ENCODE data around the gene MYT1.
"Not testable (repeated sequence)": the region's sequence is repeated elsewhere in the genome, so short reads cannot be mapped to it uniquely, and the experiment has no call there.

MYT1 gene

DNA sequence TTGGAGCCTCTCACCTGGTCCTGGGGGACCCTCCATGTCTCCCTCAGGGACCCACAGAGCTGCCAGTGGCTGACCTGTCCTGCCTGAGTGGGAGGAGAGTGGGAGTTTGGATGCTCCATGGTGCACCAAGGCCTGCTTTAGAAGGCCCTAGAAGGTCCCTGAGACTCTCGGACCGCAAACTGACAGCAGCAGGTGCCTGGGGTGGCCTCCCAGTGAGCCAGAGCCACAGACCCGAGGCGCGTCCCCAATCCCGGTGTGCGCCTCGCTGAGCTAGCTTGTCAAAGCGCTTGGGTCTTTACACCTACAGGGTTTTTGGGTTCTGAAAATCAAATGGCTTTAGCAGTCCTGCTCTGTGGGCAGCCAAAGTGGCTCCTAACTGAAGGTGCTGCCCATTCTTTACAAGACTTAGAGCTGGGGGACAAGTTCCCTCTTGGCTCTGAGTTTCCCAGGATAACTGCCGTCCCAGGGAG lies 4.9 kb downstream of the MYT1 start:
- DNase-seq (ENCODE audit: low read depth): no peak

DNA sequence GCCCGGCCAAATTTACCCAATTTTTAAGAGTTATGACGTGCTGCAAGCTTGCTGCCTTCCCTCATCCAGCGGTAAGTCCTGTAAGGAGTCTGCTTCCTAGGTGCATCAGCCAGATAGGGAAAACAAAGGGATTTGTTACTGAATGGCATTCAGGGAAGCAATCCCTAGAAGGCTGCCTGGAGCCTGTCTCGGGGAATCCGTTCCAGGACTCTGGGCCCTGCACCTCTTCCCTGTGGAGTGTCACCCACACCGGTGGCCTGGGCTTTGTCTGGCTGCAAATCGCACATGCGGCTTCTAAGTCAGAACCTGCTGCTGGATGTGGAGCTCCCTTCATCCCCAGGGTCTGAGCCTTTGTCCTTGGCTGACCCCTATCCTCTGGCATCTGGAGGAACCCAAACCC lies 7.0 kb downstream of the MYT1 start:
- no peak for DNase-seq (ENCODE audit: low read depth)

- DNase-seq (ENCODE audit: low read depth): no peak
Measured at GRCh38 chr20:64173116-64173515, 8.9 kb downstream of the MYT1 start.

GRCh38 chr20:64176551-64176950 lies 12.3 kb downstream of the MYT1 start:
- DNase-seq (ENCODE audit: low read depth): no peak

- no peak for DNase-seq (ENCODE audit: low read depth)
Measured at GRCh38 chr20:64176971-64177370, 12.7 kb downstream of the MYT1 start.

DNA sequence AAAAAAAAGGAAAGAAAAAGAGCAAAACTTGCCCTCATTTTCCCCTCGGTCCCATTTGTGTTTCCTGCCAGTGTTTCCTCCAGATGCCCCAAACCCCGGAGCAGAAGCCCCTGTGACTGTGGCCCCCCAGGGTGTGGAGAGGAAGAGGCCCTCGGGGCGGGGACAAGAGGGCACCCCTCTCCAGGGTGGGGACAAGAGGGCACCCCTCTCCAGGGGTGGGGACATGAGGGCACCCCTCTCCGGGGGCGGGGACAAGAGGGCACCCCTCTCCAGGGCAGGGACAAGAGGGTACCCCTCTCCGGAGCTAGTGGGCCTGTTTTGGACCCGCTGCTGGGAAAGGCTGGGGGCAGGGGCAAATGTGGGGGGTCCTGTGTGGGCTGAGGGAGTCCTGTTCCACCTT lies 13.1 kb downstream of the MYT1 start:
- DNase-seq (ENCODE audit: low read depth): no peak

- no peak for DNase-seq (ENCODE audit: low read depth)
Measured at GRCh38 chr20:64177787-64178186, 13.5 kb downstream of the MYT1 start.

GRCh38 chr20:64178925-64179324 lies 14.7 kb downstream of the MYT1 start:
- DNase-seq (ENCODE audit: low read depth): not testable (repeated sequence)

GRCh38 chr20:64179805-64180204 lies 15.6 kb downstream of the MYT1 start:
- no peak for DNase-seq (ENCODE audit: low read depth)

DNA sequence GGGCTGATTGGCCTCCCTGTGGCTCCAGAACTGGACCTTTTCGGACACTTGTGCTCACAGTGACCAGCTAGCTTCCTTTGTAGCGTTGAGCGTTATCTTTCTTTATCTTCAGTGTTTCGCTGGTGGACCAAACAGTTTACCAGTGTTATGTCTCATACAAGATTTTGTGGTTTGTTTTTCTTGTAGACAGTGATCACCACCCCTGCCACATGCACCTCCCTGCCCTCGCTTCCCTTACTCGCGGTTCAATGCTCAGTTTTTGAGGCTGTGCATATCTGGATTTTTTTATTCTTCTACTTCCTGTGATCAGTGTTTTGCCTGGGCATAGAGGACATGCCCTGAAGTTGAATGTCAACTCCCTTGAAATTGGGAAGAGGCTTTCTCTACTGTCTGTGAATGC lies 16.4 kb downstream of the MYT1 start:
- DNase-seq (ENCODE audit: low read depth): no peak

- DNase-seq (ENCODE audit: low read depth): no peak
Measured at GRCh38 chr20:64181391-64181790, 17.1 kb downstream of the MYT1 start.

DNA sequence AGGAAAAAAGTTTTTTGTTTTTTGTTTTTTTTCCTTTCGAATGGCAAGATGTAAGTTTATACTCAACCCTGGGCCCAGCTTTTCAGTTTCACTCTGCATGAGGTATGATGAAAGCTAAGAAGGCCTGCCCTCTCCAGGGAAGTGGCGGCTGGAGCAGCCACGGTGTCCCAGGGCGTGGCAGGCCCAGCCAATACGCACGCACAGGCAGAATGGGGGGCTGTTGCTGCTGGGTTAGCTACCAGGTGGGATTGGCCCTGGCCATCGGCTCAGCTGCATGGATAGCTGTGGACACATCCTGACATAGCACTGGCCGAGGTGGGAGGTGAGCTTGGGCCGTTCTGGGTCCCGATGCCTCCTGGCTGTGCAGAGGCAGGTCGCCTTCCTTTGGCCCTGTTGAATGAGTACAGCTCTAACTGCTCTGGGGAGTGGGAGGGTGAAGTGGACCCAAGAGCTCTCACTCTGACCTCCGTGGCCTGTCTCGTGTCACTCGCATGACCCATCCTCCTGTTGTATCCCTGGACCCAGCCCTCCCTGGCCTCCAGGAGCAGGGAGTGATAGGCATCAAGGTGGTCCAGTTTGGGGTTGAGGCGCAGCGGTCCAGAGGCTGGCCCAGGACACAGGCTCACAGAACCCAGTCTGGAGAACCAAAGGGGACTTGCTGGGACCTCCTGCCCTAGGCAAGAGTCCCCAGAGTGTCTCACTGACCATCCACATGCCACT lies 18.1 kb downstream of the MYT1 start:
- DNase-seq (ENCODE audit: low read depth): no peak

DNA sequence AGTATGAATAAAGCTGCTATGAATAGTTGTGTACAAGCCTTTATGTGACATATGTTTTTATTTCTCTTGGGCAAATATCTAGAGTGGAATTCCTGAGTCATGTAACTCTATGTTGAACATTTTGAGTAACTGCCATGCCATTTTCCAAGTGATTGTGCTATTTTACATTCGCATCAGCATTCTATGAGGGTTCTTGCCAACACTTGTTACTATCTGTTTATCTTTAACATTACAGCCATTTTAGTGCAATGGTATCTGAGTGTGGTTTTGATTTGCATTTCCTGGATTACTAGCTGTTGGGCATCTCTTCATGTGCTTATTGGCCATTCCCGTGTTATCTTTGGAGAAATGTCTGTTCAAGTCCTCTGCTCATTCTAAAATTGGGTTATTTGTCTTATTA lies 19.1 kb downstream of the MYT1 start:
- DNase-seq (ENCODE audit: low read depth): no peak

DNA sequence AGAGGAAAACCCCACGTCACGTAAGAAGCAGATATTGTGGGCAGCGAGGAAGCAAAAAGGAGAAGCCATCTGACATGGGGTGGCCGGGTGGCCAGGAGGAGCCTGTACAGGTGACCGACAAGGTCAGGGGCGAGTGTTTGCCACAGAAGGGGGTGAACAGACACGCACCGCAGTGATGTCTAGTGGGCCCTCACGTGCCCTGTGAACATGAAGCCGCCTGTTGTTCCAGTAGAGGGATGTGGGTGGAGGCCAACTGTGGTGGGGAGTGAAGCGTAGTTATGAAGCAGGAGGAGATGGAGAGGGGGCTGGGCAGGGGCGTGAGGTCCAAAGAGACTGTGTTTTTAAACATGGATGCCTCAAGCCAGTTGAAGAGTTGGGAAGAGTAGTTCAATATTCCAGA lies 20.5 kb downstream of the MYT1 start:
- DNase-seq (ENCODE audit: low read depth): no peak

GRCh38 chr20:64185276-64185900 lies 21.1 kb downstream of the MYT1 start:
- DNase-seq (ENCODE audit: low read depth): no peak

- no peak for DNase-seq (ENCODE audit: low read depth)
Measured at GRCh38 chr20:64186071-64186598, 21.9 kb downstream of the MYT1 start.

- DNase-seq (ENCODE audit: low read depth): not testable (repeated sequence)
Measured at GRCh38 chr20:64187213-64187612, 23.0 kb downstream of the MYT1 start.

GRCh38 chr20:64188091-64188490 lies 23.8 kb downstream of the MYT1 start:
- no peak for DNase-seq (ENCODE audit: low read depth)

DNA sequence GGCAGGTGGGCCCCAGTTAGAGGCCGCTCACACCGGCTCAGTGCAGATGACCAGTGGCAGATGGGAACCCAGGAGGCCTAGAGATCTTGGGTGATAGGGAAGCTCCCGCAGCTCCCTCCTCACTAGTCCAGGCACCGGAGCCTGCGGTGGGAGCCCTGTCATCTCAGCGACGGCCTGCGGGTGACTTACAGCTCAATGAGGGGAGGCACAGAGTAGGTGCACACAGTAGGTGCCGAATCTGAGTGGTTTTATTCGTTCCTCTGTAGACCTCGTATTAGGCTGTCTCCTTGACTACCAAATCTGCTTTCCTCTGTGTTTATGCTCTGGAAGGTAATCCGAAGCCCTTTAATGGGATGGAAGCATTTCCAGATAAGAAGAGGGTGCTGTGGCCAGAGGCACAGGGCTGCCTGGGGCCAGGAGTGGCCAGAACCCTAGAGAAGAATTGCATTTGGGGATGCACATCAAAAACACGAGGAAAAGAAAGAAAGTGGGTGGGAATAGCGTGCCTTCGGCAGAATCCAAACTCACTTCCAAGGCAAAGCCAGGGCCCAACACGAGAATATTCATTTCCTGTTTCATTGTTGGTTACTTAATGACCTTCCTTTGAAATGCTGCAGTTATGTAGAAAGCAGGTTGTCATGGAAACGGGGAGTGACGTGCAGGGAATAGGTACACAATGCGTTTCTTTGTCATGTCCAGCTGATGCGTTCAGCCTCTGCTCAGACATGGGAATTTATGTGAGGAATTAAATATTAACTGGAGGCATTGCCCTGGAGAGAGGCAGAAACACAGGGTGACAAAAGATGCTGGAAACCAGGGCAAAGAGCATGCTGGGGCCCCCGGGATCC lies 24.7 kb downstream of the MYT1 start:
- DNase-seq (ENCODE audit: low read depth): no peak

GRCh38 chr20:64189530-64189966 lies 25.3 kb downstream of the MYT1 start:
- DNase-seq (ENCODE audit: low read depth): no peak

DNA sequence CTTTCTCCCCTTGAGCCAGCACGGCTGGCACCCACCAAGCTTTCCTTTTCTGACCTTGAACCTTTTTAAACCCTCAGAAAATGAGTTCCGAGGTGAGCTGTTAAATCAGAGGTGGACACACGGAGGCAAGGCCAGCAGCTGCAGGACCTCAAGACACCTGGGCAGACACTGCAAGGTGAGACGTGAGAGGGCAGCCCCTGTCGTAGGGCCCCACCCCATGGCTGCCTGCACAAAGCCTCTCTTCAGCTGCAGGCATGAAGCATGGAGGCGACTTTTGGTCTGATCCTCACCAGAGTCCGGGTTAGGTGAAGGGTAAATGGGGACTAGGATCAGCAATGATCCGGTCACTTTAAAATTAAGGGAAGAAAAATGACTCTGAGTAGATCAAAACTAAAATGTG lies 25.7 kb downstream of the MYT1 start:
- DNase-seq (ENCODE audit: low read depth): no peak

GRCh38 chr20:64191002-64191401 lies 26.8 kb downstream of the MYT1 start:
- DNase-seq (ENCODE audit: low read depth): no peak

GRCh38 chr20:64192406-64192805 lies 28.2 kb downstream of the MYT1 start:
- DNase-seq (ENCODE audit: low read depth): no peak
